Neural cell (in vitro differentiated cells): ENCODE measurements around the gene EGLN1. TPM values are rescaled to one million over a fixed set of nuclear protein-coding genes. Genes with fewer than 3 reads are reported as not detected.

ENCODE experiments used
- H2AFZ ChIP-seq: fragments of 200-600, 300-800 bp; sonication (generic), shearing (Covaris generic); 2 replicates; pipeline ENCODE4 v1.6.0; 2014; ENCODE audit warnings: low read depth, mild to moderate bottlenecking, antibody characterized with exemption, low read length, moderate library complexity
- H3F3A ChIP-seq: fragments of 200-600 bp; shearing (Covaris generic); 2 replicates; pipeline ENCODE4 v1.6.1; 2016; ENCODE audit warnings: mild to moderate bottlenecking, moderate library complexity, mixed read lengths, antibody characterized with exemption, low read length; ENCODE audit not compliant: insufficient read depth, poor library complexity, severe bottlenecking
- H3K27ac ChIP-seq: fragments of 200-600, 300-800 bp; sonication (generic), shearing (Covaris generic); 2 replicates; pipeline ENCODE4 v1.5.1; 2014; ENCODE audit warnings: mild to moderate bottlenecking, low read length, moderate library complexity
- H3K27me3 ChIP-seq: fragments of 300-800, 200-600 bp; sonication (generic), shearing (Covaris generic); 2 replicates; pipeline ENCODE4 v1.6.0; 2014; ENCODE audit warnings: mild to moderate bottlenecking, low read depth, low read length, moderate library complexity; ENCODE audit not compliant: insufficient read depth
- H3K36me3 ChIP-seq: fragments of 300-800, 200-600 bp; sonication (generic), shearing (Covaris generic); 2 replicates; pipeline ENCODE4 v1.5.1; 2014; ENCODE audit warnings: mild to moderate bottlenecking, antibody characterized with exemption, low read length, moderate library complexity; ENCODE audit not compliant: insufficient read depth
- H3K4me2 ChIP-seq: fragments of 300-800, 200-600 bp; sonication (generic), shearing (Covaris generic); 2 replicates; pipeline ENCODE4 v1.6.0; 2014; ENCODE audit warnings: mild to moderate bottlenecking, low read length
- H3K4me3 ChIP-seq: fragments of 300-800, 200-600 bp; sonication (generic), shearing (Covaris generic); 2 replicates; pipeline ENCODE4 v1.5.1; 2014; ENCODE audit warnings: mild to moderate bottlenecking, low read length, moderate library complexity
- H3K79me2 ChIP-seq: fragments of 200-600 bp; shearing (Covaris generic); replicated peaks from 2 replicates; pipeline ENCODE4 v1.6.0; 2014; ENCODE audit warnings: mild to moderate bottlenecking, low read length, moderate library complexity; ENCODE audit not compliant: insufficient read depth
- H3K9ac ChIP-seq: fragments of 300-800, 200-600 bp; sonication (generic), shearing (Covaris generic); 2 replicates; pipeline ENCODE4 v1.6.1; 2016; ENCODE audit warnings: mild to moderate bottlenecking, low read length, mixed read lengths
- H3K9me2 ChIP-seq: fragments of 200-600 bp; shearing (Covaris generic); 2 replicates; pipeline ENCODE4 v1.6.1; 2016; ENCODE audit warnings: mild to moderate bottlenecking, low read length, mixed read lengths; ENCODE audit not compliant: insufficient read depth
- H3K9me3 ChIP-seq: fragments of 200-600, 300-800 bp; sonication (generic), shearing (Covaris generic); 2 replicates; pipeline ENCODE4 v1.6.1; 2016; ENCODE audit warnings: mild to moderate bottlenecking, mixed run types, low read length, moderate library complexity, mixed read lengths
- H4K20me1 ChIP-seq: fragments of 200-600 bp; shearing (Covaris generic); 2 replicates; pipeline ENCODE4 v1.6.1; 2016; ENCODE audit warnings: mild to moderate bottlenecking, mixed run types; ENCODE audit not compliant: insufficient read depth
- EP300 ChIP-seq: fragments of 450-650 bp; conservative IDR thresholded peaks from 2 replicates; pipeline ENCODE4 v1.6.1; 2014; ENCODE audit warnings: antibody characterized with exemption, mild to moderate bottlenecking, moderate library complexity; ENCODE audit not compliant: poor library complexity, severe bottlenecking
- EZH2 ChIP-seq: fragments of 200-600, 300-800 bp; shearing (Covaris generic), sonication (generic); IDR thresholded peaks from 2 replicates; pipeline ENCODE4 v1.6.1; 2014; ENCODE audit warnings: antibody characterized with exemption, low read length, borderline replicate concordance, mild to moderate bottlenecking; ENCODE audit not compliant: insufficient read depth, poor library complexity, severe bottlenecking
- MXI1 ChIP-seq: fragments of 450-650 bp; conservative IDR thresholded peaks from 2 replicates; pipeline ENCODE4 v1.6.1; 2014; ENCODE audit warnings: antibody characterized with exemption, mild to moderate bottlenecking; ENCODE audit not compliant: poor library complexity, severe bottlenecking
- POLR2AphosphoS5 ChIP-seq: IDR thresholded peaks from 2 replicates; pipeline ENCODE4 v1.6.1; 2012
- RAD21 ChIP-seq: fragments of 450-650 bp; conservative IDR thresholded peaks from 2 replicates; pipeline ENCODE4 v1.6.1; 2014; ENCODE audit warnings: antibody characterized with exemption, mild to moderate bottlenecking, moderate library complexity
- SMC3 ChIP-seq: fragments of 450-650 bp; conservative IDR thresholded peaks from 2 replicates; pipeline ENCODE4 v1.6.1; 2014; ENCODE audit warnings: antibody characterized with exemption, mild to moderate bottlenecking, moderate library complexity; ENCODE audit not compliant: poor library complexity
- TAF1 ChIP-seq: IDR thresholded peaks from 2 replicates; pipeline ENCODE4 v1.6.1; 2012; ENCODE audit warnings: low read depth
- polyA plus RNA-seq: library from polyadenylated mRNA; depleted of rRNA; stranded (reverse); fragments of >200 nt; gene quantifications from 2 replicates; pipeline ENCODE4 v1.2.3, GENCODE V29; 2014
- TF ChIP-seq, protein P1 (sequence below): IDR thresholded peaks from 2 replicates; pipeline ENCODE4 v1.6.1; 2012; ENCODE audit warnings: borderline replicate concordance
- TF ChIP-seq, protein P2 (sequence below): fragments of 450-650 bp; IDR thresholded peaks from 2 replicates; pipeline ENCODE4 v1.5.1; 2014; ENCODE audit warnings: antibody characterized with exemption, mild to moderate bottlenecking, moderate library complexity; ENCODE audit not compliant: poor library complexity, severe bottlenecking

EGLN1 gene
- polyA plus RNA-seq, 1 donor from 2014 or later: 33.2 TPM

- Histone ChIP-seq H3K4me2 (no peak overlapping the region), H2AFZ (no peak overlapping the region), H3K79me2 (no peaks in the 10 kb centered on the region), H3K9me2 (no peaks in the 10 kb centered on the region), H4K20me1 (no peaks in the 10 kb centered on the region), H3F3A (no peaks in the 10 kb centered on the region), H3K27me3 (no peaks in the 10 kb centered on the region), H3K9me3 (no peaks in the 10 kb centered on the region), H3K27ac (no peak overlapping the region), H3K36me3 (no peaks in the 10 kb centered on the region), H3K4me3 (no peak overlapping the region), H3K9ac (no peak overlapping the region)
- no peak for TF ChIP-seq TAF1
- TF ChIP-seq, protein P1, sequence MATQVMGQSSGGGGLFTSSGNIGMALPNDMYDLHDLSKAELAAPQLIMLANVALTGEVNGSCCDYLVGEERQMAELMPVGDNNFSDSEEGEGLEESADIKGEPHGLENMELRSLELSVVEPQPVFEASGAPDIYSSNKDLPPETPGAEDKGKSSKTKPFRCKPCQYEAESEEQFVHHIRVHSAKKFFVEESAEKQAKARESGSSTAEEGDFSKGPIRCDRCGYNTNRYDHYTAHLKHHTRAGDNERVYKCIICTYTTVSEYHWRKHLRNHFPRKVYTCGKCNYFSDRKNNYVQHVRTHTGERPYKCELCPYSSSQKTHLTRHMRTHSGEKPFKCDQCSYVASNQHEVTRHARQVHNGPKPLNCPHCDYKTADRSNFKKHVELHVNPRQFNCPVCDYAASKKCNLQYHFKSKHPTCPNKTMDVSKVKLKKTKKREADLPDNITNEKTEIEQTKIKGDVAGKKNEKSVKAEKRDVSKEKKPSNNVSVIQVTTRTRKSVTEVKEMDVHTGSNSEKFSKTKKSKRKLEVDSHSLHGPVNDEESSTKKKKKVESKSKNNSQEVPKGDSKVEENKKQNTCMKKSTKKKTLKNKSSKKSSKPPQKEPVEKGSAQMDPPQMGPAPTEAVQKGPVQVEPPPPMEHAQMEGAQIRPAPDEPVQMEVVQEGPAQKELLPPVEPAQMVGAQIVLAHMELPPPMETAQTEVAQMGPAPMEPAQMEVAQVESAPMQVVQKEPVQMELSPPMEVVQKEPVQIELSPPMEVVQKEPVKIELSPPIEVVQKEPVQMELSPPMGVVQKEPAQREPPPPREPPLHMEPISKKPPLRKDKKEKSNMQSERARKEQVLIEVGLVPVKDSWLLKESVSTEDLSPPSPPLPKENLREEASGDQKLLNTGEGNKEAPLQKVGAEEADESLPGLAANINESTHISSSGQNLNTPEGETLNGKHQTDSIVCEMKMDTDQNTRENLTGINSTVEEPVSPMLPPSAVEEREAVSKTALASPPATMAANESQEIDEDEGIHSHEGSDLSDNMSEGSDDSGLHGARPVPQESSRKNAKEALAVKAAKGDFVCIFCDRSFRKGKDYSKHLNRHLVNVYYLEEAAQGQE: no peak
- TF ChIP-seq RAD21: no peak
- no peak for TF ChIP-seq MXI1
- no peak for TF ChIP-seq EP300
- TF ChIP-seq, protein P2, sequence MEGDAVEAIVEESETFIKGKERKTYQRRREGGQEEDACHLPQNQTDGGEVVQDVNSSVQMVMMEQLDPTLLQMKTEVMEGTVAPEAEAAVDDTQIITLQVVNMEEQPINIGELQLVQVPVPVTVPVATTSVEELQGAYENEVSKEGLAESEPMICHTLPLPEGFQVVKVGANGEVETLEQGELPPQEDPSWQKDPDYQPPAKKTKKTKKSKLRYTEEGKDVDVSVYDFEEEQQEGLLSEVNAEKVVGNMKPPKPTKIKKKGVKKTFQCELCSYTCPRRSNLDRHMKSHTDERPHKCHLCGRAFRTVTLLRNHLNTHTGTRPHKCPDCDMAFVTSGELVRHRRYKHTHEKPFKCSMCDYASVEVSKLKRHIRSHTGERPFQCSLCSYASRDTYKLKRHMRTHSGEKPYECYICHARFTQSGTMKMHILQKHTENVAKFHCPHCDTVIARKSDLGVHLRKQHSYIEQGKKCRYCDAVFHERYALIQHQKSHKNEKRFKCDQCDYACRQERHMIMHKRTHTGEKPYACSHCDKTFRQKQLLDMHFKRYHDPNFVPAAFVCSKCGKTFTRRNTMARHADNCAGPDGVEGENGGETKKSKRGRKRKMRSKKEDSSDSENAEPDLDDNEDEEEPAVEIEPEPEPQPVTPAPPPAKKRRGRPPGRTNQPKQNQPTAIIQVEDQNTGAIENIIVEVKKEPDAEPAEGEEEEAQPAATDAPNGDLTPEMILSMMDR: no peak
- TF ChIP-seq EZH2: no peak
- TF ChIP-seq POLR2AphosphoS5: no peak
- no peak for TF ChIP-seq SMC3
Observed at GRCh38 chr1:231376875-231377549, 45.1 kb downstream of the EGLN1 start.

DNA sequence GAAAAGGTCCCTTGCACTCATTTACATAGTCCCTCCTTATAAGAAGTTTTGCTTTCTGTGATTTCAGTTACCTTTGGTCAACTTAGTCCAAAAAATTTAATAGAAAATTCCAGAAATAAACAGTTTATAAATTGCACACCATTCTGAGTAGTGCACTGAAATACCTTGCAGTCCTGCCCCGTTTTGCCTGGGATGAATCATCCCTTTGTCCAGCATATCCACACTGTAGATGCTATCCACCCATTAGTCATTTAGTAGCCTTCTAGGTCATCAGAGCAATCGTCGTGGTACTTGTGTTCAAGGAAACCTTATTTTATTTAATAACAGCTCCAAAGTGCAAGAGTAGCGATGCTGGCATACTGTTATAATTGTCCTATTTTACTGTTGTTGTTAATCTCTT is 46.0 kb downstream of the EGLN1 start:
- Histone ChIP-seq H3K79me2 (no peaks in the 10 kb centered on the region), H3F3A (no peaks in the 10 kb centered on the region)

More for the DNA sequence above, 46.0 kb downstream of the EGLN1 start:
- Histone ChIP-seq H3K27ac (no peak overlapping the region), H3K9me2 (no peaks in the 10 kb centered on the region), H3K4me2 (no peak overlapping the region), H3K9me3 (no peaks in the 10 kb centered on the region), H3K27me3 (no peaks in the 10 kb centered on the region), H4K20me1 (no peaks in the 10 kb centered on the region), H3K4me3 (no peak overlapping the region), H3K9ac (no peak overlapping the region), H3K36me3 (no peaks in the 10 kb centered on the region), H2AFZ (no peak overlapping the region)
- TF ChIP-seq SMC3 (no peak), TAF1 (no peak), RAD21 (no peak), POLR2AphosphoS5 (no peak), MXI1 (no peak), EZH2 (no peak), EP300 (no peak)
- TF ChIP-seq, protein P1: no peak
- TF ChIP-seq, protein P2: no peak
